ENCODE results near the gene SOSTDC1. TPM values are rescaled to one million over a fixed set of nuclear protein-coding genes. Genes with fewer than 3 reads are reported as not detected.

The SOSTDC1 gene, protein sequence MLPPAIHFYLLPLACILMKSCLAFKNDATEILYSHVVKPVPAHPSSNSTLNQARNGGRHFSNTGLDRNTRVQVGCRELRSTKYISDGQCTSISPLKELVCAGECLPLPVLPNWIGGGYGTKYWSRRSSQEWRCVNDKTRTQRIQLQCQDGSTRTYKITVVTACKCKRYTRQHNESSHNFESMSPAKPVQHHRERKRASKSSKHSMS
- total RNA-seq (2013) = not detected
- not detected for polyA plus RNA-seq
- not detected in 2 replicates for polyA minus RNA-seq
- 0 to 0.92 (median 0) reads per million in 11 experiments for total RNA-seq

GRCh38 chr7:16465469-16466361 lies at the start of gene SOSTDC1:
Gene SOSTDC1 (minus strand): TSS chr7:16465738. CDS start chr7:16465668, 70 bp downstream.
- Mint-ChIP-seq H3K4me1 (no peaks in the 10 kb centered on the region), H3K4me3 (no peak within 1 kb of the TSS), H3K27ac (no peak within 1 kb of the TSS), H3K36me3 (no peaks in the 10 kb centered on the region), H3K9me3 (peaks cover 0 to 1% (median 0%) of the 10 kb centered on the region in 7 donors), H3K27me3 (ENCODE audit: low read depth in 3 of 3) (peaks cover 5 to 11% (median 7%) of the 10 kb centered on the region in 3 donors)
- Histone ChIP-seq H3K36me3 (replicated peaks in 1 of 2; ENCODE audit: control insufficient read depth in 1 of 2, insufficient read depth in 2 of 2, low read length in 2 of 2) (no peaks in the 10 kb centered on the region), H3K4me1 (ENCODE audit: control insufficient read depth in 1 of 2, insufficient read depth in 2 of 2, low read length in 2 of 2) (no peaks in the 10 kb centered on the region), H3K4me2 (replicated peaks; ENCODE audit: extremely low read depth, low read length, poor library complexity, severe bottlenecking) (no peak within 1 kb of the TSS), H3K4me3 (replicated peaks in 1 of 3; ENCODE audit: low read depth in 2 of 3, low read length in 3 of 3) (no peak within 1 kb of the TSS), H4K20me1 (ENCODE audit: insufficient read depth, low read length) (no peaks in the 10 kb centered on the region), H3K27ac (ENCODE audit: low read depth in 1 of 2, low read length in 2 of 2) (no peak within 1 kb of the TSS), H3K79me2 (ENCODE audit: insufficient read depth, low read length) (no peaks in the 10 kb centered on the region), H3K9me3 (replicated peaks in 1 of 2; ENCODE audit: control insufficient read depth in 1 of 2, insufficient read depth in 1 of 2, low read length in 2 of 2) (no peaks in the 10 kb centered on the region), H3K9ac (ENCODE audit: insufficient read depth, low read length, poor library complexity, severe bottlenecking) (no peak within 1 kb of the TSS), H2AFZ (ENCODE audit: insufficient read depth, low read depth, low read length, poor library complexity, severe bottlenecking) (no peak within 1 kb of the TSS), H3K27me3 (ENCODE audit: control insufficient read depth in 2 of 2, insufficient read depth in 2 of 2, low read length in 2 of 2) (peaks cover 8 to 10% of the 10 kb centered on the region in 2 donors)
- DNase-seq = no peak
- intact Hi-C loops (cut with micrococcal nuclease) = no loop called here
- WGBS (ENCODE audit: insufficient coverage) = 28% methylated on average over 4 of the region's 10 CpGs
- no peak for TF ChIP-seq CTCF (IDR thresholded peaks at IDR 0.05)

- DNase-seq = no peak
- no peak overlapping the region for H3K4me3 Mint-ChIP-seq
- H4K20me1 ChIP-seq (ENCODE audit: insufficient read depth, low read length) = no peaks in the 10 kb centered on the region
- no peak overlapping the region for H3K27ac ChIP-seq (ENCODE audit: low read depth in 1 of 2, low read length in 2 of 2)
- no peaks in the 10 kb centered on the region for H3K27me3 ChIP-seq (ENCODE audit: control insufficient read depth in 2 of 2, insufficient read depth in 2 of 2, low read length in 2 of 2)
- H3K9me3 Mint-ChIP-seq = peaks cover 0 to under 1% (median 0%) of the 10 kb centered on the region in 7 donors
- H3K4me1 Mint-ChIP-seq = no peaks in the 10 kb centered on the region
- no peak overlapping the region for H3K9ac ChIP-seq (ENCODE audit: insufficient read depth, low read length, poor library complexity, severe bottlenecking)
- H3K36me3 ChIP-seq (replicated peaks in 1 of 2; ENCODE audit: control insufficient read depth in 1 of 2, insufficient read depth in 2 of 2, low read length in 2 of 2) = no peaks in the 10 kb centered on the region
- no peak overlapping the region for H3K27ac Mint-ChIP-seq
- no peaks in the 10 kb centered on the region for H3K79me2 ChIP-seq (ENCODE audit: insufficient read depth, low read length)
- no peak for TF ChIP-seq CTCF (IDR thresholded peaks at IDR 0.05)
- H3K4me3 ChIP-seq (replicated peaks in 1 of 3; ENCODE audit: low read depth in 2 of 3, low read length in 3 of 3) = no peak overlapping the region
- intact Hi-C loops (cut with micrococcal nuclease) = no loop called here
- H3K4me1 ChIP-seq (ENCODE audit: control insufficient read depth in 1 of 2, insufficient read depth in 2 of 2, low read length in 2 of 2) = no peaks in the 10 kb centered on the region
- no peaks in the 10 kb centered on the region for H3K27me3 Mint-ChIP-seq (ENCODE audit: low read depth in 3 of 3)
- H3K4me2 ChIP-seq (replicated peaks; ENCODE audit: extremely low read depth, low read length, poor library complexity, severe bottlenecking) = no peak overlapping the region
- H3K36me3 Mint-ChIP-seq = no peaks in the 10 kb centered on the region
- no peaks in the 10 kb centered on the region for H3K9me3 ChIP-seq (replicated peaks in 1 of 2; ENCODE audit: control insufficient read depth in 1 of 2, insufficient read depth in 1 of 2, low read length in 2 of 2)
- H2AFZ ChIP-seq (ENCODE audit: insufficient read depth, low read depth, low read length, poor library complexity, severe bottlenecking) = no peak overlapping the region
Measured at GRCh38 chr7:16514729-16515128, 49.2 kb upstream of the SOSTDC1 start.
